ENCODE data around the gene CHD9.
A peak's percentile ranks its signal among the peaks of the same experiment; 100 is the strongest.

DNA sequence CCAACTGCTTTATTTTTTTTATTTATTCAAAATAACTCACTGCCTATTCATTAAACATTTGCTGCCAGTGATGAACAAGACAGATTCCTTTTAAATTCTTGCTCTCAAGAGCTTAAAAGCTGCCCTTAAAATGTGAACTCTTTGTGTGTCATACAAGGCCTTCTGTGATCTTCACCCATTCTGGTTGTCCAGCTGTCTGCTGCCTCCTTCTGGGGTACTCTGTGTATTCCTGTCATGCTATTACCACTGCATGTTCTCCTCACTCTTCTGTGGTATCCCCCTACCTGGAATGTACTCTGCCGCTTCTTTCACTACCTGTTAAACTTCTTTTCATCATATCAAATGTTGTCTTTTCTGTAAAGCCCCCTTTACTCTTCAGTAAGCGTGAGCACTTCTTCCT lies 165.8 kb downstream of the CHD9 start:
- TF ChIP-seq, protein P1, sequence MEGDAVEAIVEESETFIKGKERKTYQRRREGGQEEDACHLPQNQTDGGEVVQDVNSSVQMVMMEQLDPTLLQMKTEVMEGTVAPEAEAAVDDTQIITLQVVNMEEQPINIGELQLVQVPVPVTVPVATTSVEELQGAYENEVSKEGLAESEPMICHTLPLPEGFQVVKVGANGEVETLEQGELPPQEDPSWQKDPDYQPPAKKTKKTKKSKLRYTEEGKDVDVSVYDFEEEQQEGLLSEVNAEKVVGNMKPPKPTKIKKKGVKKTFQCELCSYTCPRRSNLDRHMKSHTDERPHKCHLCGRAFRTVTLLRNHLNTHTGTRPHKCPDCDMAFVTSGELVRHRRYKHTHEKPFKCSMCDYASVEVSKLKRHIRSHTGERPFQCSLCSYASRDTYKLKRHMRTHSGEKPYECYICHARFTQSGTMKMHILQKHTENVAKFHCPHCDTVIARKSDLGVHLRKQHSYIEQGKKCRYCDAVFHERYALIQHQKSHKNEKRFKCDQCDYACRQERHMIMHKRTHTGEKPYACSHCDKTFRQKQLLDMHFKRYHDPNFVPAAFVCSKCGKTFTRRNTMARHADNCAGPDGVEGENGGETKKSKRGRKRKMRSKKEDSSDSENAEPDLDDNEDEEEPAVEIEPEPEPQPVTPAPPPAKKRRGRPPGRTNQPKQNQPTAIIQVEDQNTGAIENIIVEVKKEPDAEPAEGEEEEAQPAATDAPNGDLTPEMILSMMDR (IDR thresholded peaks at IDR 0.05), result peak in 1 of 6 experiments; percentile 4
- no peak for TF ChIP-seq POLR2A (IDR thresholded peaks at IDR 0.05)
